HUES64 (cell line): ENCODE measurements around the gene ZCCHC2.

Source experiments
- H3K27ac ChIP-seq: 2 replicates; pipeline ENCODE4 v1.7.0; 2013; ENCODE audit warnings: low read depth, low read length, inconsistent platforms
- H3K27me3 ChIP-seq: 2 replicates; pipeline ENCODE4 v1.6.1; 2013; ENCODE audit warnings: mild to moderate bottlenecking, low read length; ENCODE audit not compliant: insufficient read depth
- H3K36me3 ChIP-seq: 2 replicates; pipeline ENCODE4 v1.6.1; 2013; ENCODE audit warnings: mild to moderate bottlenecking, low read length; ENCODE audit not compliant: insufficient read depth
- H3K4me1 ChIP-seq: 2 replicates; pipeline ENCODE4 v1.6.1; 2013; ENCODE audit warnings: mild to moderate bottlenecking, low read length, moderate library complexity; ENCODE audit not compliant: insufficient read depth
- H3K4me3 ChIP-seq: 2 replicates; pipeline ENCODE4 v1.5.1; 2013; ENCODE audit warnings: mild to moderate bottlenecking, low read length, moderate library complexity
- H3K9ac ChIP-seq: 2 replicates; pipeline ENCODE4 v1.6.1; 2013; ENCODE audit warnings: mild to moderate bottlenecking, low read depth, low read length
- H3K9me3 ChIP-seq: 2 replicates; pipeline ENCODE4 v1.6.1; 2013; ENCODE audit warnings: low read depth, low read length; ENCODE audit not compliant: insufficient read depth
- WGBS: fragments of 150-250, 120-280 bp; methylation state at CpG from one replicate; pipeline ENCODE4 v1.1.7; 2013; ENCODE audit warnings: missing lambda C conversion rate; 5-methylcytosine and 5-hydroxymethylcytosine counted together

Gene ZCCHC2

GRCh38 chr18:62496262-62496661, 26.6 kb upstream of the ZCCHC2 start:
- Histone ChIP-seq H3K36me3 (no peaks in the 10 kb centered on the region), H3K9ac (no peak overlapping the region)
- WGBS: no CpG with 5 or more reads among the region's 2 CpGs

GRCh38 chr18:62497190-62497772, 25.5 kb upstream of the ZCCHC2 start:
- no peaks in the 10 kb centered on the region for H3K4me1 ChIP-seq
- H3K4me3 ChIP-seq: no peak overlapping the region
- no peaks in the 10 kb centered on the region for H3K36me3 ChIP-seq
- no peak overlapping the region for H3K9ac ChIP-seq
- 88% methylated on average over 13 of the region's 13 CpGs for WGBS
- no peaks in the 10 kb centered on the region for H3K27me3 ChIP-seq
- H3K9me3 ChIP-seq: no peaks in the 10 kb centered on the region
- no peak overlapping the region for H3K27ac ChIP-seq

More at GRCh38 chr18:62496262-62496661, 26.6 kb upstream of the ZCCHC2 start:
- no peaks in the 10 kb centered on the region for H3K27me3 ChIP-seq
- no peaks in the 10 kb centered on the region for H3K9me3 ChIP-seq
- H3K27ac ChIP-seq: no peak overlapping the region
- H3K4me1 ChIP-seq: no peaks in the 10 kb centered on the region
- no peak overlapping the region for H3K4me3 ChIP-seq

- WGBS: 96% methylated on average over 7 of the region's 7 CpGs
- Histone ChIP-seq H3K27ac (no peak overlapping the region), H3K9ac (no peak overlapping the region), H3K4me1 (no peaks in the 10 kb centered on the region), H3K9me3 (no peaks in the 10 kb centered on the region), H3K36me3 (no peaks in the 10 kb centered on the region), H3K27me3 (no peaks in the 10 kb centered on the region), H3K4me3 (no peak overlapping the region)
Measured at GRCh38 chr18:62498616-62499262, 24.1 kb upstream of the ZCCHC2 start.

- no peaks in the 10 kb centered on the region for H3K36me3 ChIP-seq
- H3K9me3 ChIP-seq: no peaks in the 10 kb centered on the region
- H3K4me3 ChIP-seq: no peak overlapping the region
- no peaks in the 10 kb centered on the region for H3K4me1 ChIP-seq
- no peak overlapping the region for H3K27ac ChIP-seq
- WGBS: 90% methylated on average over 10 of the region's 10 CpGs
- H3K9ac ChIP-seq: no peak overlapping the region
- H3K27me3 ChIP-seq: no peaks in the 10 kb centered on the region
Measured at GRCh38 chr18:62499263-62499650, 23.6 kb upstream of the ZCCHC2 start.

- Histone ChIP-seq H3K4me3 (no peak overlapping the region), H3K27ac (no peak overlapping the region), H3K27me3 (no peaks in the 10 kb centered on the region), H3K9me3 (no peaks in the 10 kb centered on the region), H3K36me3 (no peaks in the 10 kb centered on the region), H3K4me1 (no peaks in the 10 kb centered on the region), H3K9ac (no peak overlapping the region)
- 92% methylated on average over 1 of the region's 1 CpG for WGBS
Measured at GRCh38 chr18:62500174-62500573, 22.7 kb upstream of the ZCCHC2 start.

GRCh38 chr18:62500966-62501591, 21.7 kb upstream of the ZCCHC2 start:
- H3K9me3 ChIP-seq: no peaks in the 10 kb centered on the region
- no peak overlapping the region for H3K9ac ChIP-seq
- no peaks in the 10 kb centered on the region for H3K4me1 ChIP-seq
- H3K4me3 ChIP-seq: no peak overlapping the region
- H3K27ac ChIP-seq: no peak overlapping the region
- no peaks in the 10 kb centered on the region for H3K27me3 ChIP-seq
- no peaks in the 10 kb centered on the region for H3K36me3 ChIP-seq

GRCh38 chr18:62505669-62506494, 16.9 kb upstream of the ZCCHC2 start:
- no peak overlapping the region for H3K9ac ChIP-seq
- WGBS: 93% methylated on average over 8 of the region's 8 CpGs
- H3K4me3 ChIP-seq: no peak overlapping the region
- H3K36me3 ChIP-seq: no peaks in the 10 kb centered on the region
- H3K9me3 ChIP-seq: no peaks in the 10 kb centered on the region
- no peaks in the 10 kb centered on the region for H3K27me3 ChIP-seq
- no peak overlapping the region for H3K27ac ChIP-seq
- no peaks in the 10 kb centered on the region for H3K4me1 ChIP-seq

- no peak overlapping the region for H3K9ac ChIP-seq
- WGBS: 83% methylated on average over 7 of the region's 7 CpGs
- H3K27me3 ChIP-seq: no peaks in the 10 kb centered on the region
- H3K9me3 ChIP-seq: no peaks in the 10 kb centered on the region
- H3K36me3 ChIP-seq: no peaks in the 10 kb centered on the region
- no peak overlapping the region for H3K27ac ChIP-seq
- no peaks in the 10 kb centered on the region for H3K4me1 ChIP-seq
- no peak overlapping the region for H3K4me3 ChIP-seq
Measured at GRCh38 chr18:62506495-62507143, 16.2 kb upstream of the ZCCHC2 start.

- H3K27me3 ChIP-seq: no peaks in the 10 kb centered on the region
- WGBS: 80% methylated on average over 1 of the region's 1 CpG
- H3K4me3 ChIP-seq: no peak overlapping the region
- H3K9ac ChIP-seq: no peak overlapping the region
- no peaks in the 10 kb centered on the region for H3K4me1 ChIP-seq
- H3K36me3 ChIP-seq: no peaks in the 10 kb centered on the region
- peaks cover 7% of the 10 kb centered on the region; the same call in 1 of the 2 replicates for H3K9me3 ChIP-seq
- H3K27ac ChIP-seq: no peak overlapping the region
Measured at GRCh38 chr18:62509779-62510178, 13.0 kb upstream of the ZCCHC2 start.

GRCh38 chr18:62510789-62511188, 12.0 kb upstream of the ZCCHC2 start:
- Histone ChIP-seq H3K9ac (no peak overlapping the region), H3K4me3 (no peak overlapping the region), H3K27me3 (no peaks in the 10 kb centered on the region), H3K4me1 (no peaks in the 10 kb centered on the region), H3K36me3 (no peaks in the 10 kb centered on the region), H3K9me3 (peaks cover 7% of the 10 kb centered on the region; the same call in 1 of the 2 replicates), H3K27ac (no peak overlapping the region)
- 90% methylated on average over 2 of the region's 2 CpGs for whole genome bisulfite sequencing

GRCh38 chr18:62512532-62512931, 10.3 kb upstream of the ZCCHC2 start:
- no CpG with 5 or more reads among the region's 1 CpG for WGBS

More at GRCh38 chr18:62512532-62512931, 10.3 kb upstream of the ZCCHC2 start:
- no peaks in the 10 kb centered on the region for H3K36me3 ChIP-seq
- no peaks in the 10 kb centered on the region for H3K27me3 ChIP-seq
- H3K9me3 ChIP-seq: peaks cover 7% of the 10 kb centered on the region; the same call in 1 of the 2 replicates
- H3K9ac ChIP-seq: no peak overlapping the region
- no peaks in the 10 kb centered on the region for H3K4me1 ChIP-seq
- H3K27ac ChIP-seq: no peak overlapping the region
- H3K4me3 ChIP-seq: no peak overlapping the region
